Smooth muscle cell (in vitro differentiated cells): Measurements from ENCODE around the gene SELPLG. TPM values are rescaled to one million over a fixed set of nuclear protein-coding genes. Genes with fewer than 3 reads are reported as not detected.

Source experiments
- DNase-seq: peaks from one replicate; lab custom pipeline; 2025; ENCODE audit not compliant: unreplicated experiment; lab: John Stamatoyannopoulos, UW
- H2AFZ ChIP-seq: fragments of 200-600 bp; sonication (generic); 2 replicates; pipeline ENCODE4 v1.6.0; 2016; ENCODE audit warnings: antibody characterized with exemption, low read depth, mild to moderate bottlenecking
- H3F3A ChIP-seq: fragments of 200-600 bp; sonication (generic); 2 replicates; pipeline ENCODE4 v1.6.0; 2017; ENCODE audit warnings: antibody characterized with exemption, low read depth
- H3K27ac ChIP-seq: fragments of 200-600 bp; sonication (generic); 2 replicates; pipeline ENCODE4 v1.5.1; 2016; ENCODE audit warnings: low read depth, mild to moderate bottlenecking
- H3K27me3 ChIP-seq: fragments of 200-600 bp; sonication (generic); 2 replicates; pipeline ENCODE4 v1.6.1; 2016; ENCODE audit warnings: low read depth, mild to moderate bottlenecking
- H3K36me3 ChIP-seq: fragments of 200-600 bp; sonication (generic); 2 replicates; pipeline ENCODE4 v1.5.1; 2016; ENCODE audit warnings: low read depth
- H3K4me1 ChIP-seq: fragments of 200-600 bp; sonication (generic); 2 replicates; pipeline ENCODE4 v1.5.1; 2016; ENCODE audit warnings: low read depth
- H3K4me2 ChIP-seq: fragments of 200-600 bp; sonication (generic); 2 replicates; pipeline ENCODE4 v1.6.0; 2016; ENCODE audit warnings: mild to moderate bottlenecking
- H3K4me3 ChIP-seq: fragments of 200-600 bp; sonication (generic); 2 replicates; pipeline ENCODE4 v1.5.1; 2016; ENCODE audit warnings: mild to moderate bottlenecking
- H3K79me2 ChIP-seq: fragments of 200-600 bp; sonication (generic); 2 replicates; pipeline ENCODE4 v1.6.0; 2016; ENCODE audit warnings: low read depth, mild to moderate bottlenecking
- H3K9ac ChIP-seq: fragments of 200-600 bp; sonication (generic); 2 replicates; pipeline ENCODE4 v1.6.0; 2016; ENCODE audit warnings: low read depth
- H3K9me3 ChIP-seq: fragments of 200-600 bp; sonication (generic); replicated peaks from 2 replicates; pipeline ENCODE4 v1.5.1; 2016; ENCODE audit warnings: low read depth
- H4K20me1 ChIP-seq: fragments of 200-600 bp; sonication (generic); 2 replicates; pipeline ENCODE4 v1.6.0; 2016; ENCODE audit warnings: low read depth
- WGBS: methylation state at CpG from one replicate; pipeline ENCODE4 v1.1.7; 2016; ENCODE audit warnings: low lambda C conversion rate; 5-methylcytosine and 5-hydroxymethylcytosine counted together
- polyA plus RNA-seq: library from polyadenylated mRNA; unstranded; fragments of >200 nt; fragmentation: Nextera tagmentation; extraction: Ambion mirVana; gene quantifications from 2 replicates; pipeline ENCODE4 v1.2.1, GENCODE V29; 2016
- total RNA-seq: library from RNA; depleted of rRNA; stranded (reverse); fragments of >200 nt; gene quantifications from 2 replicates; pipeline ENCODE4 v1.2.3, GENCODE V29; 2014
- TF ChIP-seq, protein P1 (sequence below): fragments of 200-600 bp; sonication (generic); IDR thresholded peaks from 2 replicates; pipeline ENCODE4 v1.5.1; 2017; ENCODE audit warnings: borderline replicate concordance, mild to moderate bottlenecking, antibody characterized with exemption; ENCODE audit not compliant: insufficient read depth, poor library complexity, severe bottlenecking

Gene SELPLG
- total and polyA plus RNA-seq, 2 experiments from 2014 or later = 0.09 to 2.0 TPM

DNA sequence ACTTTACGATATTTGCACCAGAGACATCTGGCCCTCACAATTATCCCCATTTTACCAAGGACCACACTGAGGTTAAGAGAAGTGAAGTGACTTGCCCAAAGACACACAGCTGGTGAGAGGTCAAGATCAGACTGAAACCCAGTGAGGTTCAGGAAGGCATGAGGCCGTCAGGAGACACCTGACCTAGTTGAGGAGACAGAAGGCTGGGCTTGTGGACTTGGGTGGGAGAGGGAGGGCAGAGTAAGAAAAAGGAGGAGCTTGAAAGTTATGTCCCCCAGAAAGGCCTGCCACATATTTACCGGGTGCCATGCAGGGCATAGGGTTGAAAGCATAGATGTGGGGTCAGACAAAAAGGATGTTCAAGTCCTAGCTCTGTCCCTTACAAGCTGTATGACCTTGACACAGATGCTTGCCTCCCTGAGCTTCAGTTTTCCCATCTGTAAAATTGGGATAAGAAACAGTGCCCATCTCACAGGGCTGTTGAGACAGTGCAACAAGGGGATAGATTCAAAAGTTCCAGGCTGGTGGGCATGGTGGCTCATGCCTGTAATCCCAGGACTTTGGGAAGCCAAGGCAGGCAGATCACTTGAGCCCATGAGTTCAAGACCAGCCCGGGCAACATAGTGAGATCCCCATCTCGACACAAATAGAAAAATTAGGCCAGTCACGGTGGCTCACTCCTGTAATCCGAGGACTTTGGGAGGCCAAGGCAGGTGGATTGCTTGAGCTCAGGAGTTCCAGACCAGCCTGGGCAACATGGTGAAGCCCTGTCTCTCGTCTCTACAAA is 6.4 kb downstream of the SELPLG start:
- H3K36me3 ChIP-seq = no peaks in the 10 kb centered on the region
- over 99% methylated on average over 8 of the region's 8 CpGs for WGBS
- no peak overlapping the region for H3K4me3 ChIP-seq
- no peak for DNase-seq
- H3K27ac ChIP-seq = no peak overlapping the region
- H3K27me3 ChIP-seq = no peaks in the 10 kb centered on the region
- H2AFZ ChIP-seq = no peak overlapping the region
- H3K9me3 ChIP-seq = no peaks in the 10 kb centered on the region
- H3K4me1 ChIP-seq = peaks cover 17% of the 10 kb centered on the region
- no peaks in the 10 kb centered on the region for H4K20me1 ChIP-seq
- no peak overlapping the region for H3K4me2 ChIP-seq
- H3K79me2 ChIP-seq = no peaks in the 10 kb centered on the region
- H3F3A ChIP-seq = peaks cover 14% of the 10 kb centered on the region
- H3K9ac ChIP-seq = no peak overlapping the region
- TF ChIP-seq, protein P1, sequence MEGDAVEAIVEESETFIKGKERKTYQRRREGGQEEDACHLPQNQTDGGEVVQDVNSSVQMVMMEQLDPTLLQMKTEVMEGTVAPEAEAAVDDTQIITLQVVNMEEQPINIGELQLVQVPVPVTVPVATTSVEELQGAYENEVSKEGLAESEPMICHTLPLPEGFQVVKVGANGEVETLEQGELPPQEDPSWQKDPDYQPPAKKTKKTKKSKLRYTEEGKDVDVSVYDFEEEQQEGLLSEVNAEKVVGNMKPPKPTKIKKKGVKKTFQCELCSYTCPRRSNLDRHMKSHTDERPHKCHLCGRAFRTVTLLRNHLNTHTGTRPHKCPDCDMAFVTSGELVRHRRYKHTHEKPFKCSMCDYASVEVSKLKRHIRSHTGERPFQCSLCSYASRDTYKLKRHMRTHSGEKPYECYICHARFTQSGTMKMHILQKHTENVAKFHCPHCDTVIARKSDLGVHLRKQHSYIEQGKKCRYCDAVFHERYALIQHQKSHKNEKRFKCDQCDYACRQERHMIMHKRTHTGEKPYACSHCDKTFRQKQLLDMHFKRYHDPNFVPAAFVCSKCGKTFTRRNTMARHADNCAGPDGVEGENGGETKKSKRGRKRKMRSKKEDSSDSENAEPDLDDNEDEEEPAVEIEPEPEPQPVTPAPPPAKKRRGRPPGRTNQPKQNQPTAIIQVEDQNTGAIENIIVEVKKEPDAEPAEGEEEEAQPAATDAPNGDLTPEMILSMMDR = no peak

DNA sequence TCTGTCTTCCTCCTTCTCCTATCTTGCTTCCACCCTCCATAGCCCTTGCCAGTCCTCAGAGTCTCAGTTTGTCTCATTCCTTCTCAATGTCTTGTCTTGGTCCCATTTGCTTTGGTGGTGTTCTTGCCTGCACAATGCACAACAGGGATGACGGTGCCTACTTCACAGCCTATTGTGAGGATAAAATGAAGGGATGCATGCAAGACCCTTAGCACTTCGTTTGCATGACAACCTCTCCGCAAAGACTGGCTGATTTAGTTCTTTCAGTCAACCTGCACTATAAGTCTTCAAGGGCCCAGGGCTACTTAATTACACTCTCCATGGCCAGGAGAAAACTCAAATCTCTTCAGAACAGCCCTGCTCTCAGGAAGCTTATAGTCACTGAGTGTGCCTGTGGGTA is 8.5 kb downstream of the SELPLG start:
- no peak for DNase-seq
- H3K36me3 ChIP-seq = no peaks in the 10 kb centered on the region
- no peak overlapping the region for H3K27ac ChIP-seq
- no peaks in the 10 kb centered on the region for H4K20me1 ChIP-seq
- H3K79me2 ChIP-seq = no peaks in the 10 kb centered on the region
- H3K4me3 ChIP-seq = no peak overlapping the region
- H3K27me3 ChIP-seq = no peaks in the 10 kb centered on the region
- H2AFZ ChIP-seq = no peak overlapping the region
- peaks cover 11% of the 10 kb centered on the region for H3F3A ChIP-seq
- H3K4me1 ChIP-seq = peaks cover 17% of the 10 kb centered on the region
- H3K9me3 ChIP-seq = no peaks in the 10 kb centered on the region
- TF ChIP-seq, protein P1 = no peak
- no peak overlapping the region for H3K9ac ChIP-seq
- H3K4me2 ChIP-seq = no peak overlapping the region
- 56% methylated on average over 3 of the region's 3 CpGs for WGBS

DNA sequence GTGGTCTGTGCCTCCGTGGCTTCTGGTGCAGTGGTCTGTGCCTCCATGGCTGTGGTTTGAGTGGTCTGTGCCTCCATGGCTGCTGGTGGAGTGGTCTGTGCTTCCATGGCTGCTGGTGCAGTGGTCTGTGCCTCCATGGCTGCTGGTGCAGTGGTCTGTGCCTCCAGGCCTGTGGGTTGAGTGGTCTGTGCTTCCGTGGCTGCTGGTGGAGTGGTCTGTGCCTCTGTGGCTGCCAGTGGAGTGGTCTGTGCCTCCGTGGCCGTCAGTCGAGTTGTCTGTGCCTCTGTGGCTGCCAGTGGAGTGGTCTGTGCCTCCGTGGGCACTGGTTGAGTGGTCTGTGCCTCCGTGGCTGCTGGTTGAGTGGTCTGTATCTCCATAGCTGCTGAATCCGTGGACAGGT is 10.1 kb downstream of the SELPLG start:
- Histone ChIP-seq H3K4me2 (no peak overlapping the region), H3K9me3 (no peaks in the 10 kb centered on the region), H2AFZ (no peak overlapping the region), H3K4me3 (no peak overlapping the region), H3K27ac (no peak overlapping the region), H3K4me1 (peaks cover 6% of the 10 kb centered on the region), H3K27me3 (no peaks in the 10 kb centered on the region), H3F3A (peaks cover 6% of the 10 kb centered on the region), H3K36me3 (no peaks in the 10 kb centered on the region), H3K9ac (no peak overlapping the region), H3K79me2 (no peaks in the 10 kb centered on the region), H4K20me1 (no peaks in the 10 kb centered on the region)
- 96% methylated on average over 8 of the region's 8 CpGs for WGBS
- no peak for DNase-seq
- TF ChIP-seq, protein P1 = no peak
